Parathyroid adenoma (tissue), 2 donors: ENCODE measurements around the gene DOCK3.
"Not testable (repeated sequence)": the region's sequence is repeated elsewhere in the genome, so short reads cannot be mapped to it uniquely, and the experiment has no call there.

Experiments used
- H2AFZ ChIP-seq: fragments of 300-600 bp; sonication (generic); one replicate; pipeline ENCODE4 v1.7.0; 2017; ENCODE audit warnings: antibody characterized with exemption, mild to moderate bottlenecking
- H3K27ac ChIP-seq: fragments of 300-600 bp; sonication (generic); one replicate; pipeline ENCODE4 v1.7.0; 2017
- H3K27me3 ChIP-seq: fragments of 300-600 bp; sonication (generic); one replicate; pipeline ENCODE4 v1.7.0; 2017; ENCODE audit warnings: low read length; ENCODE audit not compliant: control insufficient read depth, insufficient read depth
- H3K36me3 ChIP-seq: fragments of 300-600 bp; sonication (generic); one replicate; pipeline ENCODE4 v1.7.0; 2017; ENCODE audit warnings: low read length; ENCODE audit not compliant: control insufficient read depth, insufficient read depth
- H3K4me1 ChIP-seq: fragments of 300-600 bp; sonication (generic); one replicate; pipeline ENCODE4 v1.7.0; 2017; ENCODE audit warnings: control low read depth
- H3K4me2 ChIP-seq: fragments of 300-600 bp; sonication (generic); one replicate; pipeline ENCODE4 v1.7.0; 2017; ENCODE audit warnings: low read length
- H3K4me3 ChIP-seq: fragments of 300-600 bp; sonication (generic); one replicate; pipeline ENCODE4 v1.7.0; 2017; ENCODE audit warnings: low read depth, low read length
- H3K79me2 ChIP-seq: fragments of 300-600 bp; sonication (generic); one replicate; pipeline ENCODE4 v1.7.0; 2017; ENCODE audit warnings: control low read depth
- H3K9ac ChIP-seq: fragments of 300-600 bp; sonication (generic); one replicate; pipeline ENCODE4 v1.7.0; 2017; ENCODE audit warnings: mild to moderate bottlenecking
- H3K9me3 ChIP-seq: fragments of 300-600 bp; sonication (generic); one replicate; pipeline ENCODE4 v1.7.0; 2017; ENCODE audit warnings: low read length; ENCODE audit not compliant: control insufficient read depth
- TF ChIP-seq, protein P1 (sequence below): fragments of 300-600 bp; sonication (generic); IDR thresholded peaks from one replicate; pipeline ENCODE4 v1.7.0; 2017; ENCODE audit warnings: antibody characterized with exemption, mild to moderate bottlenecking
- donor health status: primary hyperparathyroidism.

The DOCK3 gene

DNA sequence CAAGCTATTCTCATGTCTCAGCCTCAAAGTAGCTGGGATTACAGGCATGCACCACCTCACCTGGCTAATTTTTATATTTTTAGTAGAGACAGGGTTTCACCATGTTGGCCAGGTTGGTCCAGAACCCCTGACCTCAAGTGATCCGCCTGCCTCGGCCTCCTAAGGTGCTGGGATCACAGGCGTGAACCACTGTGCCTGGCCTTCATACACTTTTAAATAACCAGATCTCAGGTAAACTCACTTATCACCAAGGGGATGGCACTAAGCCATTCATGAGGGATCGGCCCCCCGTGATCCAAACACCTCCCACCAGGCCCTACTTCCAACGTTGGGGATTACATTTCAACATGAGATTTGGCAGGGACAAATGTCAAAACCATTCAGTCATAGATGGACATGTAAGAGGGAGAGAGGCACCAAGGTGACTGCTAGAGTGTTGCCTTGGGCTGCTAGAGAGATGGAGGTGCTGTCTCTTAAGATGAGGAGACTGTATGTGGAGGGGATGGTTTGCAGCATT, 13.3 kb upstream of the DOCK3 start:
- Histone ChIP-seq H3K9me3 (no peaks in the 10 kb centered on the region), H3K4me2 (no peak overlapping the region), H3K4me1 (peaks cover 4% of the 10 kb centered on the region), H2AFZ (no peak overlapping the region), H3K27ac (no peak overlapping the region), H3K36me3 (no peaks in the 10 kb centered on the region), H3K9ac (no peak overlapping the region), H3K4me3 (no peak overlapping the region), H3K79me2 (no peaks in the 10 kb centered on the region), H3K27me3 (no peaks in the 10 kb centered on the region)
- TF ChIP-seq, protein P1, sequence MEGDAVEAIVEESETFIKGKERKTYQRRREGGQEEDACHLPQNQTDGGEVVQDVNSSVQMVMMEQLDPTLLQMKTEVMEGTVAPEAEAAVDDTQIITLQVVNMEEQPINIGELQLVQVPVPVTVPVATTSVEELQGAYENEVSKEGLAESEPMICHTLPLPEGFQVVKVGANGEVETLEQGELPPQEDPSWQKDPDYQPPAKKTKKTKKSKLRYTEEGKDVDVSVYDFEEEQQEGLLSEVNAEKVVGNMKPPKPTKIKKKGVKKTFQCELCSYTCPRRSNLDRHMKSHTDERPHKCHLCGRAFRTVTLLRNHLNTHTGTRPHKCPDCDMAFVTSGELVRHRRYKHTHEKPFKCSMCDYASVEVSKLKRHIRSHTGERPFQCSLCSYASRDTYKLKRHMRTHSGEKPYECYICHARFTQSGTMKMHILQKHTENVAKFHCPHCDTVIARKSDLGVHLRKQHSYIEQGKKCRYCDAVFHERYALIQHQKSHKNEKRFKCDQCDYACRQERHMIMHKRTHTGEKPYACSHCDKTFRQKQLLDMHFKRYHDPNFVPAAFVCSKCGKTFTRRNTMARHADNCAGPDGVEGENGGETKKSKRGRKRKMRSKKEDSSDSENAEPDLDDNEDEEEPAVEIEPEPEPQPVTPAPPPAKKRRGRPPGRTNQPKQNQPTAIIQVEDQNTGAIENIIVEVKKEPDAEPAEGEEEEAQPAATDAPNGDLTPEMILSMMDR: no peak

DNA sequence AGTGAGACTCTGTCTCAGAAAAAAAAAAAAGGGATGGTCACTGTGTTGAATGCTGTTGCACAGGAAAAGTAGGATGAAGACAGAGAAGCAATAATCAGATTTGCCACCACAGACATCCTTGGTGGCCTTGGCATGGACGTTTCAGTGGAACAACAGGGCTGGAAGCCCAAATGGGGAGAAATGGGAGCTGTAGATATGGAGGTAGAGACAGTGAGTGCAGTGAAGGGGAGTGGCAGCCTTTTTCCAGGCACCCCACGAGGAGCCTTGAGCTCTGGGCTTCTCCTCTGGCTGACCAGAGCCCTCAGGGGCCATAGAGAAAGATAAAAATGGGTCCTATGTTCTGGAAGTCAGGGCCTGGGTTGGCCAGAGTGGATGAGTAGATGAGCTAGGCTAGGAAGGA, 12.3 kb upstream of the DOCK3 start:
- no peaks in the 10 kb centered on the region for H3K9me3 ChIP-seq
- H3K4me2 ChIP-seq: no peak overlapping the region
- H2AFZ ChIP-seq: no peak overlapping the region
- no peak overlapping the region for H3K9ac ChIP-seq
- no peaks in the 10 kb centered on the region for H3K79me2 ChIP-seq
- H3K4me1 ChIP-seq: no peaks in the 10 kb centered on the region
- H3K27me3 ChIP-seq: no peaks in the 10 kb centered on the region
- TF ChIP-seq, protein P1: no peak
- no peaks in the 10 kb centered on the region for H3K36me3 ChIP-seq
- H3K4me3 ChIP-seq: no peak overlapping the region
- H3K27ac ChIP-seq: no peak overlapping the region

DNA sequence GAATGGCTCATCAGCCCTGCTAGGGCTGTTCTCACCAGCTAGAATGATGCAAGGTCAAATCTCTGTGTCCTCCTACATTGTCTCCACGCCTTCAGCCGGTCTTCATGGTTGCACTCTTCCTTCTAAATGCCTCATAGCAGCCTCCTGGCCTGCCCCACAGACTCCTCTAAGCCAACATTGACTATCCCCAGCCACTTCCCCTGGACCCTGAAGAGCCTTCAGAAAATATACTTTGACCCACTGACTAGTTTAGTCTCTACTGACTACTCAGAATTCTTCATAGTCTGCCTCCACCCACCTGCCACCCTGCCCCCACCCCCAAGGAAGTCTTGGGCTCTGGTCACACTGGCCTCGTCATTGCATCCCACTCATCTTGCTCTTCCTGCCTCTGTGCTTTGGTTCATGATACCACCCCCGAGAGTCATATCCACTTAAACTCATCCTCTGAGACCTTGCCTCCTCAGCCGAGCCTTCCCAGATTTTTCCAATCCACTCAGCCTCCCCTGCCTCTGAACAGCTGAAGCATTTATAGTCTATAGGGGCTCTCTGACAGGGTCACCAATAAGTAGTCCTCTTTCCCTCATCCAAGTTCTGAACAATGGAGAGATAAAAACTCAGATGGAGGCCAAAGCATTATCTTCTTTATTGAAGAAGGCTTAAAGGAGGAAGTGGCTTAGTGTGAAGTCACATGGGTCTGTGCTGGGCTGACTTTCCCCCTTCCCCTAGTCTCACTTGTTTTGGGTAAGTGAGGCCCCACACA, 9.5 kb upstream of the DOCK3 start:
- no peak overlapping the region for H3K9ac ChIP-seq
- no peaks in the 10 kb centered on the region for H3K79me2 ChIP-seq
- H3K36me3 ChIP-seq: no peaks in the 10 kb centered on the region
- no peaks in the 10 kb centered on the region for H3K27me3 ChIP-seq
- no peak overlapping the region for H3K27ac ChIP-seq
- TF ChIP-seq, protein P1: no peak
- no peaks in the 10 kb centered on the region for H3K4me1 ChIP-seq
- H3K4me3 ChIP-seq: no peak overlapping the region
- H3K4me2 ChIP-seq: no peak overlapping the region
- H2AFZ ChIP-seq: no peak overlapping the region
- H3K9me3 ChIP-seq: no peaks in the 10 kb centered on the region

DNA sequence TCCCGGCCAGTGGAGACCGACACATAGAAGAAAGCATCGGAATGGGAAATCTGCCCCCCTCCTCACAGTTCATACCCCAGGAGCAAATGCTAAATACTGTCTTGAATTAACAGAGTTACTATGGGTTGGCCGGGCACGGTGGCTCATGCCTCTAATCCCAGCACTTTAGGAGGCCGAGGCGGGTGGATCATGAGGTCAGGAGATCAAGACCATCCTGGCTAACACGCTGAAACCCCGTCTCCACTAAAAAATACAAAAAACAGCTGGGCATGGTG, 8.9 kb upstream of the DOCK3 start:
- not testable (repeated sequence) for H3K27me3 ChIP-seq, H3K4me3 ChIP-seq, H3K27ac ChIP-seq

DNA sequence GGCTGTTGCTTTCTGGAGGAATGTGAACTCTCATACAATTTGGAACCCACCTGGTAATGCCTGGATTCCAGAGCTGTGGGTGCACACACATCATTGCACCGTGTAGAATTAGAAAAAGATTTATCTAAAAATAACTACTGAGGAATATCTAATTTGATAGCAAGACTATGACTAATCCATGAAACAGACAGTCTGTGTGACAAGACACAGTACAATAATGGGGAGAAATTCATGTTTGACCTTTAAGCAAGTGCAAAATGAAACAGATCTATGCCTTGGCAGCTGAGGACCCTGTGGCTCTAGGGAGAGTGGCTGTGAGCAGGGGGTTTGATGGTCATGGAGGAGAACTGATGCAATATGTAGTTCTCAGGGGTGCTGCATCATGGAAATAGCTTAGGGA, 7.9 kb upstream of the DOCK3 start:
- TF ChIP-seq, protein P1: no peak

More for the DNA sequence above, 8.9 kb upstream of the DOCK3 start:
- H3K9me3 ChIP-seq, H3K9ac ChIP-seq, H3K79me2 ChIP-seq, H3K36me3 ChIP-seq, H3K4me2 ChIP-seq, H2AFZ ChIP-seq, H3K4me1 ChIP-seq: not testable (repeated sequence)

More for the DNA sequence above, 7.9 kb upstream of the DOCK3 start:
- H3K27ac ChIP-seq: no peak overlapping the region
- H3K4me1 ChIP-seq: peaks cover 5% of the 10 kb centered on the region
- H3K4me2 ChIP-seq: no peak overlapping the region
- no peak overlapping the region for H2AFZ ChIP-seq
- H3K27me3 ChIP-seq: no peaks in the 10 kb centered on the region
- H3K9ac ChIP-seq: no peak overlapping the region
- H3K36me3 ChIP-seq: no peaks in the 10 kb centered on the region
- no peaks in the 10 kb centered on the region for H3K79me2 ChIP-seq
- H3K4me3 ChIP-seq: no peak overlapping the region
- H3K9me3 ChIP-seq: no peaks in the 10 kb centered on the region
